Brain microvascular endothelial cell (primary cell): ENCODE measurements around the gene PRKG1.

Experiments
- DNase-seq: peaks from one replicate; pipeline ENCODE4 v3.0.0-alpha.2; 2020
- H3K27ac ChIP-seq: fragments of 250-450 bp; sonication (Bioruptor Pico); 2 replicates; pipeline ENCODE4 v1.5.1; 2020; ENCODE audit warnings: mild to moderate bottlenecking, moderate library complexity
- H3K27me3 ChIP-seq: fragments of 250-450 bp; sonication (Bioruptor Pico); replicated peaks from 2 replicates; pipeline ENCODE4 v1.5.1; 2020; ENCODE audit warnings: mild to moderate bottlenecking
- H3K36me3 ChIP-seq: fragments of 250-450 bp; sonication (Bioruptor Pico); replicated peaks from 2 replicates; pipeline ENCODE4 v1.5.1; 2020; ENCODE audit warnings: mild to moderate bottlenecking
- H3K4me3 ChIP-seq: 2 replicates; pipeline ENCODE4 v1.5.1; 2011; ENCODE audit warnings: low read depth, mild to moderate bottlenecking, control low read depth, low read length, moderate library complexity
- CTCF ChIP-seq: IDR thresholded peaks from 2 replicates; pipeline ENCODE4 v1.5.1; 2011; ENCODE audit warnings: low read depth, mild to moderate bottlenecking, moderate library complexity, low read length, control low read depth, inconsistent platforms; ENCODE audit errors: missing control alignments
- in situ Hi-C: cut with HindIII; loops from 2 replicates; pipeline ENCODE4 v1.10.0; 2017; ENCODE audit warnings: low sequenced_read_pairs, low pct_ligation_motif_present

Gene PRKG1

GRCh38 chr10:52217531-52217930 lies 1143.2 kb downstream of the PRKG1 start:
- in situ Hi-C loops, result no loop called here
- TF ChIP-seq CTCF, result no peak
- no peaks in the 10 kb centered on the region for H3K36me3 ChIP-seq
- no peak overlapping the region for H3K4me3 ChIP-seq
- H3K27me3 ChIP-seq, result no peaks in the 10 kb centered on the region
- H3K27ac ChIP-seq, result peak overlapping the region; percentile 85
- no peak for DNase-seq

GRCh38 chr10:52220947-52221346 lies 1146.7 kb downstream of the PRKG1 start:
- in situ Hi-C loops, result no loop called here
- H3K36me3 ChIP-seq, result no peaks in the 10 kb centered on the region
- no peaks in the 10 kb centered on the region for H3K27me3 ChIP-seq
- no peak overlapping the region for H3K27ac ChIP-seq
- no peak for TF ChIP-seq CTCF
- DNase-seq, result no peak
- no peak overlapping the region for H3K4me3 ChIP-seq

DNA sequence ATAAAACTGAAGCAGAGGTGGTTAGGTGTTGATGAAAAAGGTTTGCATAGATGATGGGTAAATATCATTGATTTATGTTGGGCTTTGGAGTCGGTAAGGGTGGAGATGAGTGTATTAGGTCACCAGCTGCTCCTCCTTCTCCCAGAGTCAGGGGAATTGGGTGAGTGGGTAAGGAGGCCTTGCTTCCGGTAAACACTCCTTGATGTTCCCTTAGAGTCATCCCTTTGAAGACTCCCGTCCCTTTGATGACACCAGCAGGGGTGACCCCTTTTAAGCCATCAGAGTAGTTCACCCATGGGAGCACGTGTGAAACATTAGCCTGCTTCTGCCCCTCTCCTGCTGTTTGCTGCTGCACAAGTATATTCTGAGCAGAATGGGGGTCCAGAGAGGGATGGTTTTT lies 1147.6 kb downstream of the PRKG1 start:
- no peaks in the 10 kb centered on the region for H3K27me3 ChIP-seq
- H3K4me3 ChIP-seq, result no peak overlapping the region
- DNase-seq, result no peak
- no peak for TF ChIP-seq CTCF
- H3K36me3 ChIP-seq, result no peaks in the 10 kb centered on the region
- in situ Hi-C loops, result no loop called here
- no peak overlapping the region for H3K27ac ChIP-seq

DNA sequence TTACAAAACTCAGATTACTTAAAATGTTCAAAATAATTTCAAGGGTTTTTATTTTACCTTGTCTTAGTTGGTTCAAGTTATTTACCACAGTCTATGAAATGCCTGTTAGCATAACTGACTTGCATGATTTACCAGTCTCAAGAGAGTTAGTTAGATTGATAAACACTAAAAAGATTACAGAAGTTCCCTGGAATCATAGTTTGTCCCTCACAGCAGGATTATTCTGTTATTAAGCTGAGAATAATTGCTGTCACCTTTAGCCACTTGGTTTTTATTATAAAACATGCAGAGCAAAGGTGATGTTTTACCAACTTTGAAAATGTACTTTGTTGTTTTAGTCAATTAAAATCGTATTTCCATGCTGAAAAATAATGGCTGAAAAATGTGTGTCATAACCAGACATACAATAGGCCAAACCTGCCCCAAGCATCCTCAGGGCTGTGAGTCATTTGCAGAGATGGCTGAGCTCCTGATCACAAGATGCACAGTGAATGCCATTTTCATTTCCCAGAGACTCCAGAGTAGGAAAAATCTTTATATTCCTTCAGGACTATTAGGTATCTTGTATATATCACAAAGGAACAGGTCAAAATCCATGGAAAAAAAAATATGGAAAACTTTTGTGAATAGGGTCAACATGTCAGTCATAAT lies 1152.0 kb downstream of the PRKG1 start:
- Histone ChIP-seq H3K4me3 (no peak overlapping the region), H3K27ac (peak overlapping the region; percentile 52), H3K27me3 (no peaks in the 10 kb centered on the region), H3K36me3 (no peaks in the 10 kb centered on the region)
- peak; percentile 80 for DNase-seq
- TF ChIP-seq CTCF, result no peak
- in situ Hi-C loops, result no loop called here

- H3K27me3 ChIP-seq, result no peaks in the 10 kb centered on the region
Observed at GRCh38 chr10:52228556-52228955, 1154.3 kb downstream of the PRKG1 start.

More at GRCh38 chr10:52228556-52228955, 1154.3 kb downstream of the PRKG1 start:
- no peak for TF ChIP-seq CTCF
- Histone ChIP-seq H3K36me3 (no peaks in the 10 kb centered on the region), H3K27ac (no peak overlapping the region), H3K4me3 (no peak overlapping the region)
- in situ Hi-C loops, result no loop called here
- DNase-seq, result no peak
